Aorta (tissue), 5 donors: ENCODE measurements around the gene CHRM4. TPM values are rescaled to one million over a fixed set of nuclear protein-coding genes. Genes with fewer than 3 reads are reported as not detected.

Source experiments
- ATAC-seq: fragments of 200-7000 bp; cut with Tn5 transposase; one replicate; pipeline ENCODE4 v1.9.1; 2022; ENCODE audit warnings: moderate library complexity; ENCODE audit not compliant: low FRiP score
- DNase-seq, 2 donors: peaks; one replicate each; pipeline ENCODE4 v3.0.0-alpha.2; 2020
- H3K27ac ChIP-seq, 2 donors: one replicate each; pipeline ENCODE4 v1.5.1; 2013; ENCODE audit warnings: low read length in 2 of 2, mild to moderate bottlenecking in 2 of 2, moderate library complexity in 2 of 2, control low read depth in 1 of 2, inconsistent platforms in 1 of 2, low read depth in 1 of 2
- H3K27me3 ChIP-seq, 2 donors: one replicate each; pipeline ENCODE4 v1.6.1; 2013; ENCODE audit warnings: control low read depth in 1 of 2, low read length in 1 of 2, mild to moderate bottlenecking in 1 of 2, moderate library complexity in 1 of 2; ENCODE audit not compliant: insufficient read depth in 2 of 2, control insufficient read depth in 1 of 2
- H3K36me3 ChIP-seq, 2 donors: one replicate each; pipeline ENCODE4 v1.6.1; 2013; ENCODE audit warnings: control low read depth in 1 of 2, low read length in 1 of 2, mild to moderate bottlenecking in 1 of 2; ENCODE audit not compliant: insufficient read depth in 2 of 2, control insufficient read depth in 1 of 2
- H3K4me1 ChIP-seq, 2 donors: one replicate each; pipeline ENCODE4 v1.6.1; 2013; ENCODE audit warnings: low read length in 2 of 2, control low read depth in 1 of 2, mild to moderate bottlenecking in 1 of 2, moderate library complexity in 1 of 2; ENCODE audit not compliant: insufficient read depth in 2 of 2, control insufficient read depth in 1 of 2
- H3K4me3 ChIP-seq, 2 donors: one replicate each; pipeline ENCODE4 v1.5.1; 2013; ENCODE audit warnings: low read length in 2 of 2, control low read depth in 1 of 2, mild to moderate bottlenecking in 1 of 2
- H3K9me3 ChIP-seq: one replicate; pipeline ENCODE4 v1.6.1; 2013; ENCODE audit warnings: mild to moderate bottlenecking, low read length; ENCODE audit not compliant: control insufficient read depth
- WGBS, 2 donors: extraction: QIAGEN DNeasy Blood & Tissue Kit; methylation state at CpG; one replicate each; pipeline ENCODE4 v1.1.7; 2013; 5-methylcytosine and 5-hydroxymethylcytosine counted together
- intact Hi-C, 2 donors: fragments of 100-400 bp; cut with DNase I; formaldehyde crosslinking; loops; one replicate each; pipeline versions ENCODE4 v1.14.2 to v1.15.0; 2022
- polyA plus RNA-seq, 2 donors: library from polyadenylated mRNA; stranded (reverse); fragments of 200-250 nt; gene quantifications; one replicate each; pipeline ENCODE4 v1.2.3, GENCODE V29; 2013
- total RNA-seq, 2 donors: library from RNA; stranded (reverse); fragmentation: NEBNext Ultra II Directional; extraction: Animal tissue kit (Norgen Biotek cat#: 25700); gene quantifications; one replicate each; pipeline ENCODE4 v1.2.1, GENCODE V29; 2021
- donor health status: healthy with polysubstance abuse.
- donor health status: Bipolar disorder and iron deficiency.
- donor health status: DM: no; HTN: no; CAD: no.
- donor health status: DM: no; HTN: no; CAD: no.
- donor health status: DM: yes; HTN: yes; CAD: no.

The CHRM4 gene
- total and polyA plus RNA-seq, 4 donors = 0.28 to 1.9 (median 0.29) TPM; not detected in 1

DNA sequence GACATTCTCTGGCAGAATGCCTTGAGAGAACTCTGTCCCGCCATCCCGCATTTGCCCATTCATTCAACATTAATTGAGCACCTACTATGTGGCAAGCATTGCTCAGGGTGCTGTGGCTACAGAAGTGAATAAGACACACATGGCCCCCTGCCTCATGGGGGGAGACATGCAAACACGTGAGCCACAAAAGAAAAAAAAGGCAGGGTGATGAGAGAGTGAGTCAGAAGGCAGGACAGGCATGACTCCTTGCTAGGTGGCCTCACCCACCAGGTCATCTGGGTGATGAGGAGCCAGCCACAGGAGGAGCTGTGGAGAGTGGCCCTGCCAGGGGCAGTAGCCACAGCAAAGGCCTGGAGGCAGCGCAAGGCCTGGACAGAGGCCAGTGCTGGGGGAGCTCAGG is 4.9 kb downstream of the CHRM4 start:
- H3K4me3 ChIP-seq = no peak overlapping the region
- WGBS, 2 donors = 89% methylated on average over 4 of the region's 4 CpGs
- H3K9me3 ChIP-seq = no peaks in the 10 kb centered on the region
- no peaks in the 10 kb centered on the region for H3K4me1 ChIP-seq
- ATAC-seq = no peak
- H3K27me3 ChIP-seq = no peaks in the 10 kb centered on the region
- intact Hi-C loops = loop anchor here in 1 of 2 donors (5.0 kb wide), 1 partner anchor 151 kb away; no protein-coding TSS in a partner anchor
- no peak for DNase-seq
- H3K27ac ChIP-seq = no peak overlapping the region
- H3K36me3 ChIP-seq = no peaks in the 10 kb centered on the region

DNA sequence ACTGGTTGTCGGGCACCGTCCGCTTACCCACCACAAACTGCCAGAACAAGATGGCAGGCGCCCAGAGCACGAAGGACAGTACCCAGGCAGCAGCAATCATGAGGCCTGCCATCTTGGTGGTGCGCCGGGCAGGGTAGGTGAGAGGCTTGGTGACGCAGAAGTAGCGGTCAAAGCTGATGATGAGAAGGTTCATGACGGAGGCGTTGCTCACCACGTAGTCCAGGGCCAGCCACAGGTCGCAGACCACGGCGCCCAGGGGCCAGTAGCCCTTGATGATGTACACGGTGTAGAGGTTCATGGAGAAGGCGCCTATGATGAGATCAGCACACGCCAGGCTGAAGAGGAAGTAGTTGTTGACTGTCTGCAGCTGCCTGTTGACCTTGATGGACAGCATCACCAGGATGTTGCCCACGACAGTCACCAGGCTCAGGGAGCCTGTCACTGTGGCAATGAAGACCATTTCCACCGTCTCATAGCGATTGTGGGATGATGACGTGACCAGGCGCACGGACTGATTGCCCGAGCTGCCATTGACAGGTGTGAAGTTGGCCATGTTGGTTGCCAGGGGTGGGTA is 5.5 kb downstream of the CHRM4 start:
- Histone ChIP-seq H3K4me3 (no peak overlapping the region), H3K36me3 (no peaks in the 10 kb centered on the region), H3K4me1 (no peaks in the 10 kb centered on the region), H3K9me3 (no peaks in the 10 kb centered on the region), H3K27me3 (no peaks in the 10 kb centered on the region), H3K27ac (no peak overlapping the region)
- intact Hi-C loops = loop anchor here in 1 of 2 donors (5.0 kb wide), 1 partner anchor 151 kb away; no protein-coding TSS in a partner anchor
- DNase-seq (no peak), ATAC-seq (no peak)
- 97 to 98% methylated on average over 25 of the region's 25 CpGs for WGBS, 2 donors

DNA sequence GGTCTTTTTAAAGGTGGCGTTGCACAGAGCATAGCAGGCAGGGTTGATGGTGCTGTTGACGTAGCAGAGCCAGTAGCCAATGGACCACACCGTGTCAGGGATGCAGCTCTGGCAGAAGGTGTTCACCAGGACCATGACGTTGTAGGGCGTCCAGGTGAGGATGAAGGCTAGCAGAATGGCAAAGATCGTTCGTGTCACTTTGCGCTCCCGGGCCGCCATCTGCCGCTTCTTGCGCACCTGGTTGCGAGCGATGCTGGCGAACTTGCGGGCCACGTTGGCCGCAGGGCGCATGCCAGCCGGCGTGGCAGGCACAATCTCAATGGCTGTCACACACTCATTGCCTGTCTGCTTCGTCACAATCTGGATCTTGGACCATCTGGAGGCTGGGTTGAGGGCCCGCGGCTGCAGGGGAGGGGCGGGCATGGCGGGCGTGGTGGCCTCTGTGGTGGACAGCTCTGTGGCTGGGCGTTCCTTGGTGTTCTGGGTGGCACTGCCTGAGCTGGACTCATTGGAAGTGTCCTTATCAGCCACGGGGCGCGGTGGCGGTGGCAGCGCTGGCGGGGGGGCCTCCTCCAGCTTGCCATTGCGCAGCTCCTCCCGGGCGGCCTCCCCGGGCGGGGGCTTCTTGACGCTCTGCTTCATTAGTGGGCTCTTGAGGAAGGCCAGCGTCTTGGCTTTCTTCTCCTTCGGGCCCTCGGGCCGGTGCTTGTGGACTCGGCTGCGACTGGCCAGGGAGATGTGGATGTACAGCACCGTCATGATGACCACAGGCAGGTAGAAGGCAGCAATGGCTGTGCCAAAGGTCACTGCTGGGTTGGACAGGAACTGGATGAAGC is 6.2 kb downstream of the CHRM4 start:
- ATAC-seq = no peak
- Histone ChIP-seq H3K4me3 (no peak overlapping the region), H3K27me3 (no peaks in the 10 kb centered on the region), H3K9me3 (no peaks in the 10 kb centered on the region), H3K4me1 (no peaks in the 10 kb centered on the region), H3K27ac (no peak overlapping the region), H3K36me3 (no peaks in the 10 kb centered on the region)
- intact Hi-C loops = loop anchor here in 1 of 2 donors (5.0 kb wide), 1 partner anchor 152 kb away; no protein-coding TSS in a partner anchor
- no peak for DNase-seq
- WGBS, 2 donors = 96 to 97% methylated on average over 47 of the region's 47 CpGs

DNA sequence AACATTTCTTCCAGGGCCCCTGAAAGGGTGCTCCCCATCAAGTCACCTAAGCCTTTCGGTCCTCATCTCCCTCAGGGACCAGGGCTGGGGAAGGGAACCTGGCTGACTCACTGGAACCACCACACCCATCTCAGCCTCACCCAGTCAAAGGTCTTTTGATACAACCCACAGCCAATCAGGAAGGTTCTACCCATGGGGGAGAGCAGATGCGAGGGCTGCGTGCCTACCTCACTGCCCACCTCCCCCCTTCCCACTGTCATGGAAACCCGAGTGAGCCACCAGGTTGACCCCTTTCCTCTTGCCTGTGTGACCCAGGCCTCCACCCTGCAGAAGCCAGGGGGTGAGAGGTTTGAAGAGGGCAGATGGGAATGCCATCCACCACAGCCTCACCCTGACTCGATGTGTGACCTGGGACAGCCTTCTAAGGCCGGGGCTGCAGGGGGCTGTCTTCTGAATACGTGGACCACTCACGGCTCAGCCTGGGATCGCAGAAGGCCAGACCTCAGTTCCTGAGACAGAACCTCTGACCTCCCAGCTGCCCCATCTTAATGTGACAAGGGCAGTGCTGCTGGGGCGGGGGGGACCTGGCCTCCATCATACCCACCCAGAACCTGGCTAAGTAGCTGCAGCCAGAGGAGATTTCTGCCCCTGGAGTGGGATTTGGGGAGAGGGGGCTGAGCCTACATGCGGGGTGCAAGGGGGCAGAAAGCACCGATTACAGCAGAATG is 7.4 kb downstream of the CHRM4 start:
- no peak overlapping the region for H3K27ac ChIP-seq
- no peak for ATAC-seq
- DNase-seq = no peak
- H3K4me3 ChIP-seq = no peak overlapping the region
- intact Hi-C loops = no loop called here
- WGBS, 2 donors = 94 to 95% methylated on average over 11 to 12 of the region's 12 CpGs
- no peaks in the 10 kb centered on the region for H3K27me3 ChIP-seq
- no peaks in the 10 kb centered on the region for H3K36me3 ChIP-seq
- H3K4me1 ChIP-seq = no peaks in the 10 kb centered on the region
- no peaks in the 10 kb centered on the region for H3K9me3 ChIP-seq

- intact Hi-C loops = no loop called here
- no peaks in the 10 kb centered on the region for H3K36me3 ChIP-seq
- 83 to 89% methylated on average over 7 of the region's 7 CpGs for WGBS, 2 donors
Observed at GRCh38 chr11:46383404-46383758, 8.2 kb downstream of the CHRM4 start.

DNA sequence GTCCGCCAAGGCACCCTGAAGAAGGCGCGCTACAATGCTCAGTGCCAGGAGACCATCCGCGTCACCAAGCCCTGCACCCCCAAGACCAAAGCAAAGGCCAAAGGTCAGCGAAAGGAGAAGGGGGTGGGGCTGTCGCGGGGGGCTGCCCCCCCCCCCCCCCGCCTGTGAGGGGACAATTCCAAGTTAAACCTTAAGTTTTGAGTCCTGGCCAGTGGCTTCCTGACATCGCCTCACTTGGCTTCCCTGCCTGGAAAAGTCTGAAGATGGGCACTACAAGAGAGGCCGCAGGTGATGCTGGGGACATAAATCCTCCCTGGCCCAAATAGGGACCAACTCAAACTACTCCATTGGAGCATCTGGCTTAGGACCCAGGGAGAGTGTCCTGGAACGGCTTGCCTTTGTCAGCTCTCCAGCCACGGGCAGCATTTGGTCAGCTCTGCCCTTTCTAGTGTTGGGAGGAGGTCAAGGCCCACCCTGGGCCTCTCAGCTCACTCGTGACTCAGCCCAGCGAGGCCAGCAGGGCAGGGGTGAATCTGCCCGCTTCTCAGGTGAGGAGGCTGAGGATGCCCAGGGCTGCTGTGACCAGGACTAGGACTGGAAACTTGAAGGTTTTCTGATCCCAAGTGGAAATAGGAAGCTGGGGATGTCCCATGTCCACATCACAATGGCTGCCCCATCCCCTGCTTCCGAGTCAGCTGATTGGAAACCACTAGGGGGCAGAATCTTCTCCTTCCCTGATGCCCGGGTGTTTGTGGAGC is 8.8 kb downstream of the CHRM4 start:
- no peak for ATAC-seq
- no peaks in the 10 kb centered on the region for H3K4me1 ChIP-seq
- H3K27ac ChIP-seq = no peak overlapping the region
- no peak overlapping the region for H3K4me3 ChIP-seq
- H3K27me3 ChIP-seq = no peaks in the 10 kb centered on the region
- WGBS, 2 donors = 51 to 53% methylated on average over 18 of the region's 18 CpGs
- no peak for DNase-seq
- intact Hi-C loops = no loop called here
- H3K36me3 ChIP-seq = no peaks in the 10 kb centered on the region
- no peaks in the 10 kb centered on the region for H3K9me3 ChIP-seq

More at GRCh38 chr11:46383404-46383758, 8.2 kb downstream of the CHRM4 start:
- DNase-seq = no peak
- Histone ChIP-seq H3K27me3 (no peaks in the 10 kb centered on the region), H3K27ac (no peak overlapping the region), H3K4me1 (no peaks in the 10 kb centered on the region), H3K4me3 (no peak overlapping the region), H3K9me3 (no peaks in the 10 kb centered on the region)
- ATAC-seq = no peak

DNA sequence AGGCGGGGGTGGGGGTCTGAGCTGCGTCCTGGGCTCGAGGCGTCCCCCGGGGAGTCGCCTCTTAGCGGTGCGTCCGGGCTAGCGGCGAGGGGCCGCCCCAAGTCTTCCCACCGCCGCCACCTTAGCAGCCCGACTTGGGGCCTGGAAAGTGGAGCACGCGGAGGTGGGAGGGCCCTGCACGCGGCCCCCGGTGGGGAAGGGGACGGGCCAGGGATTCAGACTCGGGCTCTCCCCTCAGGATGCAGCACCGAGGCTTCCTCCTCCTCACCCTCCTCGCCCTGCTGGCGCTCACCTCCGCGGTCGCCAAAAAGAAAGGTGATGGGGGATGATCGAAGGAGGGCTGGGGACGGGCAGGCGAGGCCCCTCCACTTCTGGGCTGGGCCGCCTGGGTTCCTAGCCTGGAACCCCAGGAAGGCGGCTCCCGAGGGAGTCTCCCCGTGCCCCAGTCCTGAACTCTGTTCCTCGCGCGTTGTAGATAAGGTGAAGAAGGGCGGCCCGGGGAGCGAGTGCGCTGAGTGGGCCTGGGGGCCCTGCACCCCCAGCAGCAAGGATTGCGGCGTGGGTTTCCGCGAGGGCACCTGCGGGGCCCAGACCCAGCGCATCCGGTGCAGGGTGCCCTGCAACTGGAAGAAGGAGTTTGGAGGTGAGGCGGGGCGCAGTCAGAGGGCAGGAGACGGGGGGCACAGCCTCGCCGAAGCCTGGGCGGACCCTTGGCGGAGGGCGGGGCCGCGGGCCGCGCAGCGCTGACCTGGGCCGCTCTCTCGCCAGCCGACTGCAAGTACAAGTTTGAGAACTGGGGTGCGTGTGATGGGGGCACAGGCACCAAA is 9.5 kb downstream of the CHRM4 start:
- H3K27me3 ChIP-seq = no peaks in the 10 kb centered on the region
- DNase-seq (peak in 1 of 2 donors; percentile 73), ATAC-seq (no peak)
- no peaks in the 10 kb centered on the region for H3K4me1 ChIP-seq
- intact Hi-C loops = no loop called here
- 3% methylated on average over 63 to 66 of the region's 66 CpGs for WGBS, 2 donors
- no peaks in the 10 kb centered on the region for H3K9me3 ChIP-seq
- H3K4me3 ChIP-seq = peak overlapping the region; percentile 11 to 22
- H3K27ac ChIP-seq = no peak overlapping the region
- H3K36me3 ChIP-seq = no peaks in the 10 kb centered on the region
